ENCODE measurements around the gene AKAP13. TPM values are rescaled to one million over a fixed set of nuclear protein-coding genes. Genes with fewer than 3 reads are reported as not detected.

Gene AKAP13
- total RNA-seq, 2 donors from 2014 or later = 87.3 to 106 TPM

DNA sequence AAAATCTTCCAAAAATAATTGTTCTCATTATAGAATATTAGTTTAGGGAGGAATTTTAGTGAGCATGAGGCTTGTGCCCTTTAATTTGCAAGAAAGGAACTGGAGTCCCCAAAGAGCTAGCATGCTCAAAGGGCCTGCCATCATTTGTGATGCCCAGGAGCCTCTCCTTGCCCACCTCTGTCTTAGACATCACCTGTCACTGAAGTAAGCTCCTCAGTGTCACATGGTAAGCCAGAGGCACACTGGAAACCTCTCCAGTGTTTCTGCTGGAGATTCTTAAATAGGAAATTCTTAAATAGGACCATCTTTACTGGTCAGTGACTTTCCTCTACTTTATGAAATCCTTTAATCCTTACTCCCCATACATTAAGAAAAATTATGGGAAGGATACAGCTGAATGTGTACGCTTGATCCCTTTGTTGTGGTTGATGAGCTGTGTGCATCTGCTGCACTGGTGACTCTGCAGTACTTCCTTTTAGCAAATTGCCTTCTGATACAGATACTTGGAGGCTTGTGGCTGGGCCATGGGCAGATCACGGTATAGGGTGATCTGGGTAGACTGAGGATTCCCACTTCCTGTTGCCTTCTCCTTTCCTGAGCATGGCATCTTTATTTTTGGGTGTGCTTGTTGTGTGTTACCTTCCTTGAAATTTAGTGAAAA is 216.9 kb downstream of the AKAP13 start:
- DNase-seq = no peak
- Histone ChIP-seq H3K4me1 (no peaks in the 10 kb centered on the region), H3K27ac (no peak overlapping the region), H3K27me3 (no peaks in the 10 kb centered on the region), H3K9me3 (no peaks in the 10 kb centered on the region), H3K36me3 (no peaks in the 10 kb centered on the region), H3K9ac (ENCODE audit: low read depth in 2 of 2, low read length in 2 of 2) (no peak overlapping the region), H3K4me3 (no peak overlapping the region)
- intact Hi-C loops (cut with DNase I) = no loop called here
- TF ChIP-seq, protein P1, sequence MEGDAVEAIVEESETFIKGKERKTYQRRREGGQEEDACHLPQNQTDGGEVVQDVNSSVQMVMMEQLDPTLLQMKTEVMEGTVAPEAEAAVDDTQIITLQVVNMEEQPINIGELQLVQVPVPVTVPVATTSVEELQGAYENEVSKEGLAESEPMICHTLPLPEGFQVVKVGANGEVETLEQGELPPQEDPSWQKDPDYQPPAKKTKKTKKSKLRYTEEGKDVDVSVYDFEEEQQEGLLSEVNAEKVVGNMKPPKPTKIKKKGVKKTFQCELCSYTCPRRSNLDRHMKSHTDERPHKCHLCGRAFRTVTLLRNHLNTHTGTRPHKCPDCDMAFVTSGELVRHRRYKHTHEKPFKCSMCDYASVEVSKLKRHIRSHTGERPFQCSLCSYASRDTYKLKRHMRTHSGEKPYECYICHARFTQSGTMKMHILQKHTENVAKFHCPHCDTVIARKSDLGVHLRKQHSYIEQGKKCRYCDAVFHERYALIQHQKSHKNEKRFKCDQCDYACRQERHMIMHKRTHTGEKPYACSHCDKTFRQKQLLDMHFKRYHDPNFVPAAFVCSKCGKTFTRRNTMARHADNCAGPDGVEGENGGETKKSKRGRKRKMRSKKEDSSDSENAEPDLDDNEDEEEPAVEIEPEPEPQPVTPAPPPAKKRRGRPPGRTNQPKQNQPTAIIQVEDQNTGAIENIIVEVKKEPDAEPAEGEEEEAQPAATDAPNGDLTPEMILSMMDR (IDR thresholded peaks at IDR 0.05) = no peak

DNA sequence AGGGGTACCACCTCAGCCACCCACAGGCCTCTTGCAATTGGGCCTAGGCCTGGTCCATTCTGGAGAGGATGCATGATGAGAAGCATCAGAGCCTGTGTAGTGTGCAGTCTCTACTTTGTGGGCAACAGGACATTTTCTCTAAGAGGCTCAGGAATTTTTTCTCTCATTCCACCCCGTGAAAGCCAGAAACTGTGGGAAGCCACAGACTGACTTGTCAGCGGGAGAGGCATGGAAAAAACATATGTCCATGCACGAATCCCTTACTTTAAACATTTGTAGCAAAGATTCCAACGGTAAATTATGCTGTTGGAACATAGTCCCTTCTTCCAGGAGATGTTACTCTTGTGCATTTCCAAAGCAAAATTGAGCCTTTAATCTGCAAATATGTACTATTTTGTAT is 217.8 kb downstream of the AKAP13 start:
- Histone ChIP-seq H3K9me3 (no peaks in the 10 kb centered on the region), H3K4me3 (no peak overlapping the region), H3K27me3 (no peaks in the 10 kb centered on the region), H3K4me1 (no peaks in the 10 kb centered on the region), H3K27ac (no peak overlapping the region), H3K36me3 (no peaks in the 10 kb centered on the region), H3K9ac (ENCODE audit: low read depth in 2 of 2, low read length in 2 of 2) (no peak overlapping the region)
- TF ChIP-seq, protein P1 (IDR thresholded peaks at IDR 0.05) = no peak
- intact Hi-C loops (cut with DNase I) = no loop called here
- no peak for DNase-seq

DNA sequence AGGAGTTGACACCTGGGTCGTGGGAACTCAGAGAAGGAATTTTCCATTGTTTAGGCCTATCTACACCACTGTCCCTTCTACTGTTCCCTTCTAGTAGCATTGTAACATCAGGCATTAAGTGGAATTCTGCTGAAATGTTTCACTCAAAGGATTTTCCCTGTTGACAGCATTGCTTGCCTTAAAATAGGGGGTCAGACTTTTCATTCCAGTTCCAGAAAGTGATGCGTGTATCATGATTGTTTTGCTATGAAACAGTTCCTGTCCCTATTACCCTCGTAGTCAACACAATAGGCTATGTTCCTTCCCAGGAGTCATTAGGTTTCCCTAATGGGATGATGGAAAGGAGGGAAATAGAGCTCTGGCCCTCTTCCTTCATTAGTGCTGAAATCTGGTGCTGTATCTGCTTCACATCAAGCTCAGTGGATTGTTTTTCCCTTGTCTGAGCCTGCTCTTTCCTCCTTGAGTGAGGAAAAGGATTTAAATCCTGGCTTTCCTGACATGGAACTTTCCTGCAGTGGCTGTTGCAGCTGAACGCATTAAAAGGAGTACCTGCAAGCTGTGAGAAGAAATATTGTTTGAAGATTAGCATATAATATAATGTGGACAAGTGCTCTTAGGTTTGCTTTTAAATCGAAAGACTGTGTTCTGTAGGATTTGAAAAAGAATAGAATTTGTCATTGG is 218.5 kb downstream of the AKAP13 start:
- Histone ChIP-seq H3K9ac (ENCODE audit: low read depth in 2 of 2, low read length in 2 of 2) (no peak overlapping the region), H3K4me3 (no peak overlapping the region), H3K27ac (no peak overlapping the region), H3K27me3 (no peaks in the 10 kb centered on the region), H3K9me3 (no peaks in the 10 kb centered on the region), H3K36me3 (no peaks in the 10 kb centered on the region), H3K4me1 (no peaks in the 10 kb centered on the region)
- no peak for DNase-seq
- TF ChIP-seq, protein P1 (IDR thresholded peaks at IDR 0.05) = no peak
- intact Hi-C loops (cut with DNase I) = no loop called here

DNA sequence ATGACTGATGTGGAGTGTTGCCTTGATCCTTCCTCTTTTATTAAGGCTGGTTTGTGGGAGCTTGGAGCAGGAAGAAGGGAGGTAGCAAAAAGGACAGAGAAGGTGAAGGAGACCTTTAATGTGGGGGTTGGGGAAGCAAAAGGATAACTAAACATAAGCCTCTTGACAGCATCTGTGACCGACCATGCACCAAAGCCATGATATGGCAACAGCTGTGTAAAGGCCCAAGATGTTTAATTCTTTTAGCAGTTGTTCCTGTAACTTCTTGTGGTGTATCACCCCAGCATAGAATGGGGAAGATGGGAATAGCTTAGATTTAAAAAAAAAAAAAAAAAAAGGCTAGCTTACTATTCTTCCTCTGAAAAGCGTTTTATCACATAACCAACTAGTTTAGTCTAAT is 219.6 kb downstream of the AKAP13 start:
- Histone ChIP-seq H3K9ac (ENCODE audit: low read depth in 2 of 2, low read length in 2 of 2) (no peak overlapping the region), H3K4me3 (no peak overlapping the region), H3K27ac (no peak overlapping the region), H3K36me3 (no peaks in the 10 kb centered on the region), H3K9me3 (no peaks in the 10 kb centered on the region), H3K27me3 (no peaks in the 10 kb centered on the region), H3K4me1 (no peaks in the 10 kb centered on the region)
- TF ChIP-seq, protein P1 (IDR thresholded peaks at IDR 0.05) = no peak
- intact Hi-C loops (cut with DNase I) = no loop called here
- no peak for DNase-seq

DNA sequence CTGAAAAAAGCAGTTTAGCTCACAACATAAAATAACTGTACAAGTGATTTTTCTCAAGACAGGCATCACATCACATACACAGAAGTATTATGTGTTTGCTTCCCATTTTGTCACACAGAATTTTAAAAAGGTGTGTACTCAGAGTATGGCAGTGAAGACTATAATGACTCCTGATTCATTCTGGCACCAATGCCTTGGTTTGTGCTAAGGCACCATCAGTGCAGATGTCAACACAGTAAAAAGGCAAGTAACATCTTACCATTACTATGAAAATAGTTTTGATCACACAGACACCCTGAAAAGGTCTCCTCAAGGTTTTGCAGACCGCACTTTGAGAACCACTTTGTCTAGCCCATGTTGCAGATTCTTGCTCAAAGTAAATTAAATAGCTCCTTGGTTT is 222.8 kb downstream of the AKAP13 start:
- TF ChIP-seq, protein P1 (IDR thresholded peaks at IDR 0.05) = no peak
- Histone ChIP-seq H3K27me3 (no peaks in the 10 kb centered on the region), H3K9me3 (no peaks in the 10 kb centered on the region), H3K4me3 (no peak overlapping the region), H3K27ac (no peak overlapping the region), H3K9ac (ENCODE audit: low read depth in 2 of 2, low read length in 2 of 2) (no peak overlapping the region), H3K36me3 (no peaks in the 10 kb centered on the region), H3K4me1 (no peaks in the 10 kb centered on the region)
- intact Hi-C loops (cut with DNase I) = no loop called here
- DNase-seq = no peak
